HFFc6 (cell line): ENCODE results near the gene MPPE1. TPM values are rescaled to one million over a fixed set of nuclear protein-coding genes. Genes with fewer than 3 reads are reported as not detected.
"Not testable (repeated sequence)": the region's sequence is repeated elsewhere in the genome, so short reads cannot be mapped to it uniquely, and the experiment has no call there.

Source experiments
- DNase-seq: peaks from one replicate; pipeline ENCODE4 v3.0.0-alpha.2; 2018
- H3K27ac Mint-ChIP-seq: 2 replicates; pipeline ENCODE4 v1.8.0; 2020; ENCODE audit warnings: mild to moderate bottlenecking, mixed read lengths
- H3K27me3 Mint-ChIP-seq: 2 replicates; pipeline ENCODE4 v1.8.0; 2021; ENCODE audit warnings: mild to moderate bottlenecking, moderate library complexity, mixed read lengths; ENCODE audit not compliant: insufficient read depth
- H3K36me3 Mint-ChIP-seq: 2 replicates; pipeline ENCODE4 v1.8.0; 2021; ENCODE audit warnings: low read depth, mixed read lengths
- H3K4me1 Mint-ChIP-seq: 2 replicates; pipeline ENCODE4 v1.8.0; 2020; ENCODE audit warnings: low read depth, mixed read lengths
- H3K4me3 Mint-ChIP-seq: 2 replicates; pipeline ENCODE4 v1.8.0; 2020; ENCODE audit warnings: mild to moderate bottlenecking, moderate library complexity, mixed read lengths
- H3K9me3 Mint-ChIP-seq: 2 replicates; pipeline ENCODE4 v1.8.0; 2020; ENCODE audit warnings: mild to moderate bottlenecking, mixed read lengths
- total RNA-seq, 6 experiments: library from RNA; stranded (reverse); fragmentation: NEBNext Ultra II Directional; extraction: Animal tissue kit (Norgen Biotek cat#: 25700); gene quantifications; 2 replicates in 1 of 6; 3 replicates in 5 of 6; pipeline ENCODE4 v1.2.3, GENCODE V29; 2021
- TF ChIP-seq, protein P1 (sequence below): fragments of 200-600 bp; sonication (generic); IDR thresholded peaks from 2 replicates; pipeline ENCODE4 v1.5.0; 2021; ENCODE audit warnings: antibody characterized with exemption, mild to moderate bottlenecking

Gene MPPE1
- total RNA-seq, 6 experiments from 2014 or later: 23.5 to 28.2 (median 26.0) TPM

DNA sequence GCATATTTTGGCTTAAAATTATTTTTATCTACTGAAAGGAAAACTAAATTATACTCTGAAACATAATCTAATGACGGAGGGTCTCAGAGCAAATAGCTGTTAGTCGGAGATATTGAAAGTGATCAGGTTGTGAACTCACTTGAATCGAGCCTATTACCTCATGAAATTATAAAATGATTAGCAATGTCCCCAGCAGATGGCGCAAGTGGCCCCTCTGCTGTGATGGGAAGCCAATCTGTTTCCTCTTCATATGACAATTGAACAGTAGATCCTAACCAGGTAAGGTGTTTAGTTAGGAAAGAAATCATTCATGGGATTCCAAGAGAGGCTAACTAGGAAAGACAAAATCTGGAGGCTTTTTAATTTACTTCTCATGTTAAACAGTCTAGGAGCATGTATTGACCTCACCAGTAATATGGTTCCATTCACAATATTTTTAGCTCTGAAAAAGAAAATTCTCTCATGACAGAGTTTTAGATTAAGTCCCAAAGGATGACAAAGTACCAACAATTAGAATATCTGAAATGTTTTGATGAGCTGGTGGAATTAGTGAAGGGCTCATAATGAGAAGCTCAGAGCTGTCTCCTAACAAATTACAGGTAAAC lies 29.9 kb upstream of the MPPE1 start:
- no peak overlapping the region for H3K4me3 Mint-ChIP-seq
- DNase-seq: peak; percentile 49
- H3K4me1 Mint-ChIP-seq: no peaks in the 10 kb centered on the region
- H3K27me3 Mint-ChIP-seq: peaks cover 2% of the 10 kb centered on the region
- TF ChIP-seq, protein P1, sequence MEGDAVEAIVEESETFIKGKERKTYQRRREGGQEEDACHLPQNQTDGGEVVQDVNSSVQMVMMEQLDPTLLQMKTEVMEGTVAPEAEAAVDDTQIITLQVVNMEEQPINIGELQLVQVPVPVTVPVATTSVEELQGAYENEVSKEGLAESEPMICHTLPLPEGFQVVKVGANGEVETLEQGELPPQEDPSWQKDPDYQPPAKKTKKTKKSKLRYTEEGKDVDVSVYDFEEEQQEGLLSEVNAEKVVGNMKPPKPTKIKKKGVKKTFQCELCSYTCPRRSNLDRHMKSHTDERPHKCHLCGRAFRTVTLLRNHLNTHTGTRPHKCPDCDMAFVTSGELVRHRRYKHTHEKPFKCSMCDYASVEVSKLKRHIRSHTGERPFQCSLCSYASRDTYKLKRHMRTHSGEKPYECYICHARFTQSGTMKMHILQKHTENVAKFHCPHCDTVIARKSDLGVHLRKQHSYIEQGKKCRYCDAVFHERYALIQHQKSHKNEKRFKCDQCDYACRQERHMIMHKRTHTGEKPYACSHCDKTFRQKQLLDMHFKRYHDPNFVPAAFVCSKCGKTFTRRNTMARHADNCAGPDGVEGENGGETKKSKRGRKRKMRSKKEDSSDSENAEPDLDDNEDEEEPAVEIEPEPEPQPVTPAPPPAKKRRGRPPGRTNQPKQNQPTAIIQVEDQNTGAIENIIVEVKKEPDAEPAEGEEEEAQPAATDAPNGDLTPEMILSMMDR: peak; percentile 94
- no peaks in the 10 kb centered on the region for H3K9me3 Mint-ChIP-seq
- H3K36me3 Mint-ChIP-seq: no peaks in the 10 kb centered on the region
- no peak overlapping the region for H3K27ac Mint-ChIP-seq

DNA sequence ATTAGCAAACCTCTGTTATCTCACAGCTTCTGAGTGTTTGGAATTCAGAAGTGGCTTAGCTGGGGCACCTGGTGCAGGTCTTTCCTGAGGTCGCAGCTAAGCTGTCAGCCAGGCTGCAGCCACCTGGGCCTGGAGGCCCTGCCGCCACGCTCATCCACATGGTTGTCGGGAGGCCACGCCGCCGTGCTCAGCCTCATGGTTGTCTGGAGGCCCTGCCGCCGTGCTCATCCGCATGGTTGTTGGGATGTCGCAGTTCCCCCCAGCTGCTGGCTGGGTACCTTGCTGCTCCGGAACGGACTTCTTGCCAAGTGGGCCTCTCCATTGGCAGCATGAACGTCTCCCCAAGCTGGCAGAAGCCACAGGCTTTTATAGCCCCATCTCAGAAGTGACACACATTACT lies 24.3 kb upstream of the MPPE1 start:
- H3K4me3 Mint-ChIP-seq: no peak overlapping the region
- H3K36me3 Mint-ChIP-seq: no peaks in the 10 kb centered on the region
- DNase-seq: no peak
- H3K4me1 Mint-ChIP-seq: no peaks in the 10 kb centered on the region
- no peaks in the 10 kb centered on the region for H3K9me3 Mint-ChIP-seq
- no peak overlapping the region for H3K27ac Mint-ChIP-seq
- H3K27me3 Mint-ChIP-seq: peaks cover 8% of the 10 kb centered on the region; the same call in 1 of the 2 replicates
- TF ChIP-seq, protein P1: no peak

DNA sequence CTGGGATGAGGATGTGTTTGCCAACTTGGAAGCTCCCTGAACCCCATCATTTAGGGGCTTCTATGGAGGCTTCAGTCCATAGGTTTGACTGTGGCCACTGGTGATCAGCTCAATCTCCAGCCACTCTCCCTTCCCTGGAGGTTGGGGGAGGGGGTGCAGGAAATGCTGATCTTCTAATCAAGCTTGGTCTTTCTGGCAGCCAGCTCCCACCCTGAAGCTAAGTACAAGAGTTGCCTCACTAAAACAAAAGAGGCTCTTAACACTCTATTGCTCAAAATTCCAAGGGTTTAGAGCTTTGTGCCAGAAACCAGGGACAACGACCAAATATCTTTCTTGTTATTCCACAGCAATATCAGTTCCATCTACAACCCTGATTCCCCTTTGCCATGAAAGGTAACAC lies 19.4 kb upstream of the MPPE1 start:
- Mint-ChIP-seq H3K27me3 (peaks cover 6% of the 10 kb centered on the region; the same call in 1 of the 2 replicates), H3K27ac (no peak overlapping the region), H3K36me3 (no peaks in the 10 kb centered on the region), H3K4me3 (no peak overlapping the region), H3K4me1 (no peaks in the 10 kb centered on the region), H3K9me3 (no peaks in the 10 kb centered on the region)
- no peak for DNase-seq
- TF ChIP-seq, protein P1: no peak

DNA sequence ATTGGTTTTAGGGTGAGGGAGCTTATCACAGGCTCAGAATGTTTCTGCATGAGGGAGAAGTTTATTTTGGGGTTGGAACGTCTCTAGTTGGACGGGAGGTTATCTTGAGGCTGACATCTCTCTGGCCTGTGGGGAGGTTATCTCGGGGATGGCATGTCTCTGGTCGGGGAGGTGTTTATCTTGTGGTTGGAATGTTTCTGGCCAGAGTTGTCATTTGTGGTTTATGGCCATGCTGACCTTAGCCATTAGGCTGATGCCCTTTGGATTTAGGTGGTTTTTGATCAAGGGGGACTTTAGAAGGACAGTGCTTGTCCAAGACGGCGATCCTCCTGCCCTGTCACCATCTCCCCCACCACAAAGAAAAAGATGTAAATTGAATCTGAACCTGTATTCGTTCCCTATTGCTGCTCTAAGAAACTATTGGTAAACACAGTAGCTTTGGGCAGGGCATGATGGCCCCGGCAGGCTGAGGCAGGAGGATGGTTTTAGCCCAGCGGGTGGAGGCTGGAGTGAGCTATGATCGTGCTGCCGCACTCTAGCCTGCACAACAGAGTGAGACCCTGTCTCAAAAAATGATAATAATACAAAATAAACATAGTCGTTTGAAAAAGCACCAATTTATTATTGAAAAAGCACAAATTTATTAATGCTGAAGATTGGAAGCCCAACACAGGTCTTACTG lies 17.8 kb upstream of the MPPE1 start:
- TF ChIP-seq, protein P1: no peak
- no peak overlapping the region for H3K4me3 Mint-ChIP-seq
- no peaks in the 10 kb centered on the region for H3K9me3 Mint-ChIP-seq
- no peaks in the 10 kb centered on the region for H3K4me1 Mint-ChIP-seq
- no peaks in the 10 kb centered on the region for H3K36me3 Mint-ChIP-seq
- H3K27ac Mint-ChIP-seq: no peak overlapping the region
- H3K27me3 Mint-ChIP-seq: peaks cover 6% of the 10 kb centered on the region; the same call in 1 of the 2 replicates
- DNase-seq: no peak

DNA sequence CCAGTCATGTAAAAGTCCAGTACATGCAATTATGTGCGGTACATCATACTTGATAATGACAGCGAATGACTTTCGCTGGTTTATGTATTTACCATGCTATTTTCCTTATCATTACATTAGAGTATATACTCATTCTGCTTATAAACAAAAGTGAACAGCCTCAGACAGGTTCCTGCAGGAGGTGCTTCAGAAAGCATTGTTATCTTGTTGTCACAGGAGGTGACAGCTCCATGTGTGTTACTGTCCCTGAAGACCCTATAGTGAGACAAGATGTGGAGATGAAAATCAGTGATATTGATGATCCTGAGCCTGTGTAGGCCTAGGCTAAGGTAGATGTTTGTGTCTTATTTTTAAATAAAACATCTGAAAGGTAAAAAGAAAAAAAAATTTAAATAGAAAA lies 15.3 kb upstream of the MPPE1 start:
- no peaks in the 10 kb centered on the region; the same call in 1 of the 2 replicates for H3K27me3 Mint-ChIP-seq
- TF ChIP-seq, protein P1: no peak
- no peaks in the 10 kb centered on the region for H3K9me3 Mint-ChIP-seq
- H3K4me3 Mint-ChIP-seq: no peak overlapping the region
- no peak for DNase-seq
- H3K4me1 Mint-ChIP-seq: no peaks in the 10 kb centered on the region
- H3K36me3 Mint-ChIP-seq: no peaks in the 10 kb centered on the region
- H3K27ac Mint-ChIP-seq: no peak overlapping the region

DNA sequence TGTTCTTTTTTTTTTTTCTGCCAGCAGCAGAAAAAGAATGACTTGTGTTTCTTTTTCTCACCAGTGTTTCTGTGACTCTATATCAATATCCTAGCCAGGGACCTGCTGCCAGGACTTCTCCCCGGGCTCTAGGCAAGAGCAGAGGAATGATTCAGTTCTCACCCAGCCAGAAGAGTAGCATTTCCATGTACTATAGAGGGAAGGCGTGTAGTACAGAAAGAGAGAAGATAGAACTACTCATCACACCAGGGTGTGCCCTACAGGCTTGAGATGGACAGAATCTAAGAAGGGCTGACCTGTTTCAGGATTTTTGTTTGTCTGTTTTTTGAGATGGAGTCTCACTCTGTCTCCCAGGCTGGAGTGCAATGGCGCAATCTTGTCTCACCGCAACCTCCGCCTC lies 11.4 kb upstream of the MPPE1 start:
- H3K4me3 Mint-ChIP-seq, DNase-seq, H3K27me3 Mint-ChIP-seq, H3K9me3 Mint-ChIP-seq, H3K4me1 Mint-ChIP-seq, H3K27ac Mint-ChIP-seq, H3K36me3 Mint-ChIP-seq: not testable (repeated sequence)

DNA sequence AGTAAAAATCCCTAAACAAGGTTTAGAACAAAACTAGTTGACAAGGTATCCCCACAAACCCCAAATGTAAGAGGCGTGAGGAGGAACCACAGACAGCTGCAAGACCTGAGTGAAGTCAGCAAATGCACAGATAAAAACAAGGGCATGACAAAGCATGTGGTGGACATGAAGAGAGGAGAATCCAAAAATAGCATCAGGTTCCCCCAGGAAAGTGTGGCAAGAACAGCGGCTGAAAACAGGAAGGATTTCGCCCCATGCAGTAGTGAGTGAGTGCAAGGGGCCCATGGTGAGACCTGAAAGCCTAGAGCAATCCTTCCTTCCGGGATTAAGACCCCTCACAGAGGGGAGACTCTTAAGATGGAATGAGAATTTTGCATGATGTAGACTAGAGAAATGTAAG lies 8.8 kb upstream of the MPPE1 start:
- H3K36me3 Mint-ChIP-seq, H3K4me3 Mint-ChIP-seq, H3K27me3 Mint-ChIP-seq, DNase-seq, H3K4me1 Mint-ChIP-seq, H3K9me3 Mint-ChIP-seq, H3K27ac Mint-ChIP-seq: not testable (repeated sequence)
